GM21723 (cell line): ENCODE measurements around the gene KCND1.

Source experiments
- ATAC-seq: cut with Tn5 transposase; IDR thresholded peaks from one replicate; pipeline ENCODE4 v1.9.1; 2021; ENCODE audit warnings: mild to moderate bottlenecking, moderate library complexity; ENCODE audit not compliant: unreplicated experiment

Gene KCND1

GRCh38 chrX:48914593-48915493, 56.8 kb downstream of the KCND1 start:
- ATAC-seq = no peak

- no peak for ATAC-seq
These were observed 57.9 kb downstream of the KCND1 start for GRCh38 chrX:48913605-48914366.

GRCh38 chrX:48911412-48912182, 60.0 kb downstream of the KCND1 start, which contains the start of gene SLC35A2:
Gene SLC35A2, minus strand, starts transcription at chrX:48911646. Its CDS starts 10 bp downstream, at chrX:48911636.
- peak; percentile 57 for ATAC-seq
